Umbilical cord (tissue), 2 donors: Measurements from ENCODE around the gene GPR119. TPM values are rescaled to one million over a fixed set of nuclear protein-coding genes. Genes with fewer than 3 reads are reported as not detected.
A peak's percentile ranks its signal among the peaks of the same experiment; 100 is the strongest.
"Not testable (repeated sequence)": the region's sequence is repeated elsewhere in the genome, so short reads cannot be mapped to it uniquely, and the experiment has no call there.

ENCODE experiments used
- DNase-seq: peaks from one replicate; pipeline ENCODE4 v3.0.0-alpha.2; 2015; ENCODE audit warnings: low spot score
- total RNA-seq: library from RNA; depleted of rRNA; stranded (reverse); fragments of >200 nt; gene quantifications from one replicate; pipeline ENCODE4 v1.2.3, GENCODE V29; 2014; ENCODE audit warnings: low replicate concordance; ENCODE audit not compliant: insufficient read depth

GPR119 gene
- total RNA-seq = not detected

- no peak for DNase-seq
Measured at GRCh38 chrX:130385520-130385919, at the start of gene GPR119. TSS of gene GPR119 (minus strand) at chrX:130385674. CDS start at chrX:130385447, 227 bp downstream.

GRCh38 chrX:130429236-130429635, 43.8 kb upstream of the GPR119 start:
- DNase-seq = not testable (repeated sequence)

GRCh38 chrX:130426531-130426930, 41.1 kb upstream of the GPR119 start:
- no peak for DNase-seq

GRCh38 chrX:130419263-130419662, 33.8 kb upstream of the GPR119 start:
- DNase-seq = no peak

GRCh38 chrX:130418740-130419139, 33.3 kb upstream of the GPR119 start:
- no peak for DNase-seq

- no peak for DNase-seq
Measured at GRCh38 chrX:130418066-130418465, 32.6 kb upstream of the GPR119 start.

GRCh38 chrX:130416785-130417184, 31.3 kb upstream of the GPR119 start:
- no peak for DNase-seq

- DNase-seq = no peak
Measured at GRCh38 chrX:130415201-130415600, 29.7 kb upstream of the GPR119 start.

- DNase-seq = no peak
Measured at GRCh38 chrX:130414800-130415199, 29.3 kb upstream of the GPR119 start.

GRCh38 chrX:130413415-130413814, 27.9 kb upstream of the GPR119 start:
- no peak for DNase-seq

GRCh38 chrX:130402208-130402684, 16.8 kb upstream of the GPR119 start:
- DNase-seq = no peak

- peak; percentile 77 for DNase-seq
Measured at GRCh38 chrX:130401415-130402207, 16.1 kb upstream of the GPR119 start, which contains the start of gene RBMX2. TSS of gene RBMX2 (plus strand) at chrX:130401987. CDS start at chrX:130402033, 46 bp downstream.

GRCh38 chrX:130395341-130395740, 9.9 kb upstream of the GPR119 start:
- no peak for DNase-seq

GRCh38 chrX:130393451-130394074, 8.1 kb upstream of the GPR119 start:
- peak; percentile 9 for DNase-seq

GRCh38 chrX:130386408-130386808, 934 bp upstream of the GPR119 start:
- DNase-seq = no peak

GRCh38 chrX:130378024-130378669, 7.3 kb downstream of the GPR119 start:
- DNase-seq = no peak

- no peak for DNase-seq
Measured at GRCh38 chrX:130376077-130376476, 9.4 kb downstream of the GPR119 start.

GRCh38 chrX:130352050-130352449, 33.4 kb downstream of the GPR119 start:
- DNase-seq = not testable (repeated sequence)

GRCh38 chrX:130351567-130351966, 33.9 kb downstream of the GPR119 start:
- DNase-seq = no peak

GRCh38 chrX:130347321-130347720, 38.2 kb downstream of the GPR119 start:
- DNase-seq = no peak

GRCh38 chrX:130343411-130343810, 42.1 kb downstream of the GPR119 start:
- DNase-seq = no peak

GRCh38 chrX:130340271-130340670, 45.2 kb downstream of the GPR119 start:
- no peak for DNase-seq
